BJ (cell line): ENCODE data around the gene HOXA5. TPM values are rescaled to one million over a fixed set of nuclear protein-coding genes. Genes with fewer than 3 reads are reported as not detected.

Experiments used
- CTCF ChIA-PET: fragments of 350-600 bp; formaldehyde crosslinking; extraction: SDS; loops from one replicate; lab custom pipeline; 2021; ENCODE audit warnings: antibody characterized with exemption, inconsistent platforms; lab: Yijun Ruan, JAX
- POLR2A ChIA-PET: fragments of 300-600 bp; sonication (Branson Sonifier 250); formaldehyde crosslinking; extraction: SDS; loops from one replicate; lab custom pipeline; 2021; ENCODE audit warnings: antibody characterized with exemption; lab: Charles Lee
- DNase-seq: peaks from one replicate; pipeline ENCODE4 v3.0.0-alpha.2; 2011; ENCODE audit warnings: low read depth
- H3K27me3 ChIP-seq: 2 replicates; pipeline ENCODE4 v1.6.0; 2011; ENCODE audit warnings: low read length; ENCODE audit not compliant: control insufficient read depth, insufficient read depth
- H3K36me3 ChIP-seq: 2 replicates; pipeline ENCODE4 v1.5.1; 2011; ENCODE audit warnings: low read length; ENCODE audit not compliant: control insufficient read depth, insufficient read depth
- H3K4me3 ChIP-seq: 2 replicates; pipeline ENCODE4 v1.5.1; 2011; ENCODE audit warnings: low read depth, mild to moderate bottlenecking, control low read depth, low read length
- polyA plus RNA-seq: library from polyadenylated mRNA; depleted of rRNA; stranded (reverse); fragments of >200 nt; gene quantifications from 2 replicates; pipeline ENCODE4 v1.2.3, GENCODE V29; 2011
- TF ChIP-seq, protein P1 (sequence below): IDR thresholded peaks from 2 replicates; pipeline ENCODE4 v1.5.1; 2011; ENCODE audit warnings: low read depth, mild to moderate bottlenecking, control low read depth, inconsistent platforms, low read length, moderate library complexity; ENCODE audit not compliant: insufficient read depth

Gene HOXA5
- polyA plus RNA-seq, 1 experiment = 1.2 TPM

DNA sequence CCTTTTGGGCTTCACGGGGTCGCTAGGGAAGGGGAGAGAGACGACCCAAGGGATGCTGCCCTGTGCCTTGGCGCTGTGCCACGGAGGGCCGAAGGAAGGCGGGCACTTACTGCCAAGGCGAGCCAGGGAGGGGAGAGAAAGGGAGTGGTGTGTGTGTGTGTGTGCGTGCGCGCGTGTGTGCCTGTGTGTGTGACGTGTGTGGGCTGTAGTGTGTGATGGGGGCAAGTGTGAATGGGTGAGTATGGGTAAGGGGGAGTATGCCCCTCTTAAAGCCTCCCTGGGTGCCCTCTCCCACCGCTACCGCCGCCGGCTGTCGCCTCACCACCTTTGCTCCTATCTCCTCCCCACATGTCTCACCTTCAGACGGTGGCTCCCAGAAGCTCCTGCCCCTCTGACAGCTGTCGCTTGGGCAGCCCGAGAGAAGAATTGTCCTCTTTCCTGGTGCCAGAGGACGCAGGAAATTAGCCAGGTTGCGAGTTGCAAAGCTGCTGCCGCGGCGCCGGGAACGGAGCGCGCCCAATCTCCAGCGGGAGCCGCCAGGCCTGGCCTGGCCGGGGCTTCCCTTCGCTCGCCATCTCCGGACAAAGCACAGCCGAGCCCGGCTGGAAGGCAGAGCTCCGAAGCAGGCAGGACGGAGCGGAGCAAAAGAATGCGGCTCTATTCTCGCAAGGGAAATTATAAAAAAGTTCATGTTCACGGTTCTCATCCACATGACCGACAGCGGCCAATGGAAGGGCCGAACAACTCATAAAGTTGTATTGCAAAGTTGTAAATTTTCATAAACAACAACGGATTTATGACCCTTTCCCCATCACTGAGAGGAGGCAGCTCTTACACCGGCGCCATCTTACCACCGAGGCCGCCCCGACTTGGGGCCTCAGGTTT, 8.7 kb upstream of the HOXA5 start, which contains the start of gene HOXA3:
Gene HOXA3, minus strand, starts transcription at position 653 of the 885 bp plus-strand sequence. CDS start 41,943 bp downstream, outside the sequence.
- ChIA-PET CTCF (interaction anchor here (0.6 to 6.9 kb wide), 10 partner anchors 7 to 786 kb away, joined by 3 to 74 read pairs (median 6); partner anchors contain the start of gene HOXA5), POLR2A (no interaction called here)
- peak within 1 kb of the TSS; percentile 59 for H3K4me3 ChIP-seq
- no peak for DNase-seq
- TF ChIP-seq, protein P1, sequence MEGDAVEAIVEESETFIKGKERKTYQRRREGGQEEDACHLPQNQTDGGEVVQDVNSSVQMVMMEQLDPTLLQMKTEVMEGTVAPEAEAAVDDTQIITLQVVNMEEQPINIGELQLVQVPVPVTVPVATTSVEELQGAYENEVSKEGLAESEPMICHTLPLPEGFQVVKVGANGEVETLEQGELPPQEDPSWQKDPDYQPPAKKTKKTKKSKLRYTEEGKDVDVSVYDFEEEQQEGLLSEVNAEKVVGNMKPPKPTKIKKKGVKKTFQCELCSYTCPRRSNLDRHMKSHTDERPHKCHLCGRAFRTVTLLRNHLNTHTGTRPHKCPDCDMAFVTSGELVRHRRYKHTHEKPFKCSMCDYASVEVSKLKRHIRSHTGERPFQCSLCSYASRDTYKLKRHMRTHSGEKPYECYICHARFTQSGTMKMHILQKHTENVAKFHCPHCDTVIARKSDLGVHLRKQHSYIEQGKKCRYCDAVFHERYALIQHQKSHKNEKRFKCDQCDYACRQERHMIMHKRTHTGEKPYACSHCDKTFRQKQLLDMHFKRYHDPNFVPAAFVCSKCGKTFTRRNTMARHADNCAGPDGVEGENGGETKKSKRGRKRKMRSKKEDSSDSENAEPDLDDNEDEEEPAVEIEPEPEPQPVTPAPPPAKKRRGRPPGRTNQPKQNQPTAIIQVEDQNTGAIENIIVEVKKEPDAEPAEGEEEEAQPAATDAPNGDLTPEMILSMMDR = no peak
- H3K36me3 ChIP-seq = no peaks in the 10 kb centered on the region
- H3K27me3 ChIP-seq = no peaks in the 10 kb centered on the region

DNA sequence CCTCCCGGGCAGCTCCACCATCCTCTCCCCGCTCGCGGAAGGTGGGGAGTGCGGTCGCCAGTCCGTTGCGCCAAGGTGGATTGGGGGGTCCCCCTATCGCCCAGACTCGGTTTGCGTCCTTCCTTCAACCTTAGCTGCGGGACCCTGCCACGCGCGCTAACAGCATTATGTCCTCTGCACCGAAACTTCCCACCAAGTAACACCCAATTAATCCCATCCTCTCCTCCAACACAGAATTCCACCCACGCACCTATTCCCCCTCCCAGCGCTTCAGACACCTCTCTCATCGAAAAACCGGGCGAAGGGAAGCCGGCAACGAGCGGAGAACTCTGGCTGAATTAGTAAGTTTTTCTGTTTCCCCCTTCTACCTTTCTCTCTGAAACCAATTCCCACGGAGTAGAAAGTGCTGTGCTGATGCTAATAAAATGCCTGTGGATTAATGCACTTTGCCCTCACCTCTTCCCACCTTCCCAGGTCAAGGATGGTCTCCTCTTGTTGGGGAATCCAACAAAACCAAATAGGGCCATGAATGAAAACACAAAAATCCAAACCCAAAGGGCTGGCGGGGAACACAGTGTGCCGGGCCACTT, 8.0 kb upstream of the HOXA5 start:
- DNase-seq = no peak
- Histone ChIP-seq H3K4me3 (peak overlapping the region; percentile 59), H3K27me3 (no peaks in the 10 kb centered on the region), H3K36me3 (no peaks in the 10 kb centered on the region)
- TF ChIP-seq, protein P1 = no peak
- POLR2A ChIA-PET = no interaction called here
- CTCF ChIA-PET = interaction anchor here (0.6 to 6.9 kb wide), 23 partner anchors 8 to 1255 kb away, joined by 3 to 74 read pairs (median 5); partner anchors contain the start of genes HOXA13, HOXA5 and HOXA9

DNA sequence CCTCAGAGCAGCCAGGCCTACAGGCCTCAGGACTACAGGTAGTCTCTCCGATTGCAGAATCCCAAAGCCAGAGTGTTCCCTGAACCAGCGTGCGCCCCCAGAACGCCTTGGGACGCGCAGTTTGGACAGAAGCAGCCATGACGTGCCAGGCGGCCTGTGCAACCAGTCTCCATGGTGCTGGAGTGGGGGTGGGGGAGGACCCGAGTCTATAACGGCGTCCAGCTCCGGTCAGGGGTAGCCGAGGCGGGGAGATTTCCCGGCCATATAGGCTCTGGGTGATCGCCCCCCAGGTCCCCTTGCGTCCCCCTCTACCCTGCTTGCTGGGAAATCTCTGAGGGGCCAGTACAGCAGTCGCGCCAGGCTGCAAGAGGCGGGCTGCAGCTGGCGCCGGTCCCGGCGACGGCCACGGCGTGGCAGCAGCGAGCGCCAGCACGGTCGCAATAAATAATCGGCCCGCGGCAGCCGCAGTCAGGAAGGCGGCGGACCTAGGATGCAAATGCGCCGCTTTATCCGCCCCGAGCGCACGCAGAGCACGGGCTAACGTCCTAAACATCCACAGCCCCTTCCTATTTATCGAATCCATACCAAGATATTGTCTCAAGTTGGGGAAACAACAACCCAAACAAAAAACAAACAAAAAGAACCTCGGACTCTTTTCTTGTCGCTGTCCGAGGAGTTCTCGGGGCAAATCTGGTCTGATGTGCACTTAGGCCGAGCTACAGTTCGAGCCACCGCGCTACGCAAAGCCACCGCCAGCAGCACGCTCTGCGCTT, 7.3 kb upstream of the HOXA5 start:
- TF ChIP-seq, protein P1 = peak; percentile 74
- no peak for DNase-seq
- Histone ChIP-seq H3K4me3 (peak overlapping the region; percentile 59), H3K27me3 (no peaks in the 10 kb centered on the region), H3K36me3 (no peaks in the 10 kb centered on the region; the same call in 1 of the 2 replicates)
- ChIA-PET POLR2A (no interaction called here), CTCF (interaction anchor here (0.7 to 6.9 kb wide), 28 partner anchors 9 to 1254 kb away, joined by 3 to 74 read pairs (median 4); partner anchors contain the start of genes HOXA13 and HOXA9)

DNA sequence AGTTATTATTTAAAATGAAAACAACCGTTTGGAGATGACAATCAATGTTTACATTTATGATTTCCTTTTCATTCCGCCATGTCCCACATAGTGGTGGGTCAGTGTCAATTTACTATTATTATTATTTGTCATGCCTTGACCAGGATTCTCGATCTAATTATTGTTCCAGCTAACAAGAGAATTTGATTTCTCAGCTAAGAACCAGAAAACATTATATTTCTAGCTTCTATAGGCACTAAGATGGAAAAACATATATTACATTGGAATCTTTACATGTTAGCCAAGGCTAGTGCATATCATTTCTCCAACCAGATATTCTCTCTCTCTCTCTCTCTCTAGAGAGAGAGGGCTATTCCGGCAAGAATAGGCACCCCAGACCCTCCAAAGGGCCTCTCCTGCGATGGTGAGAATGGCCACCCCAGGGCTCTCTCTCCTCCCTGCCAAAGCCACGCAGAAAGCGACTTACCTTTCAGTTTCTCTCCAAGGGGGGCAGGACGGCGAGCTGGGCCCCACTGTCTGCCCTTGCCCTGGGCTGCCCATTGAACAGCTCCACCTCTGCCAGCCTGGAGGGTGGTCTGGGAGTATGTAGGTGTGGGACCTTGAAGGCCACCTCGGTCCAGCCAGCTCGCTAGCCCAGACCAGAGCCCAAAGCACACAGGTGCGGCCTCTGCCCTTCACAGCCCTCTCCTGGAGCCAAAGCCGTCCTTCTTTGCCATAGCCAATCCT, 6.5 kb upstream of the HOXA5 start:
- CTCF ChIA-PET = interaction anchor here (0.7 to 6.9 kb wide), 24 partner anchors 8 to 780 kb away, joined by 3 to 74 read pairs (median 4); partner anchors contain the start of gene HOXA9

More for the DNA sequence above, 6.5 kb upstream of the HOXA5 start:
- H3K27me3 ChIP-seq = no peaks in the 10 kb centered on the region
- H3K4me3 ChIP-seq = peak overlapping the region; percentile 59
- no peak for DNase-seq
- POLR2A ChIA-PET = no interaction called here
- TF ChIP-seq, protein P1 = no peak
- peaks cover 1% of the 10 kb centered on the region; the same call in 1 of the 2 replicates for H3K36me3 ChIP-seq
